Measurements from ENCODE around the gene RCBTB1. TPM values are rescaled to one million over a fixed set of nuclear protein-coding genes. Genes with fewer than 3 reads are reported as not detected.

Gene RCBTB1
- total RNA-seq, 1 experiment from 2014 or later = 5.4 TPM

DNA sequence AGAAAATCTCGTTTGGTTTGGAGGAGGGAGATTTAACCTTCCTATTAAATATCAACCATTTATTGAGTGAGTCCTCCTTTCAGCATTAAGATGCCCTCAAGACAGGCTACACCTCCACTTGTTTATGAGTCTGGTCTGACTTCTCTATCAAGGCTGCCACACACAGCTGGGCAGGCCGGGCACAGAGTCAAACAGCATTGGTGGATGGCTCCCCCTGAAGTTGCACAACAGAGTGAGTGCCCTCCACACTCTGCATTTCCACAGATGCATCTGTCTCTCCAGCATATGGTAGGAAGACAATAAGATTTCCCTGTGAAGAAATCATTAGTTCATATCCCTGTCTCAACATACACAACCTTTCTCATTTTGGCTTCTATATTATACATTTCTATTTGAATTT lies 58.2 kb downstream of the RCBTB1 start:
- Histone ChIP-seq H3K27ac (ENCODE audit: low read length) (no peak overlapping the region), H3K27me3 (ENCODE audit: low read length) (no peaks in the 10 kb centered on the region), H3F3A (ENCODE audit: low read length, unreplicated experiment) (no peaks in the 10 kb centered on the region), H3K9me2 (replicated peaks; ENCODE audit: low read length) (no peaks in the 10 kb centered on the region), H3K4me2 (ENCODE audit: low read length) (no peak overlapping the region), H4K20me1 (ENCODE audit: low read length) (no peaks in the 10 kb centered on the region), H3K36me3 (ENCODE audit: low read depth, low read length) (no peaks in the 10 kb centered on the region), H3K9ac (ENCODE audit: low read length) (no peak overlapping the region), H3K4me1 (ENCODE audit: insufficient read depth, low read length) (no peaks in the 10 kb centered on the region), H2AFZ (ENCODE audit: low read length) (no peak overlapping the region), H3K9me3 (ENCODE audit: low read length) (no peaks in the 10 kb centered on the region), H3K4me3 (ENCODE audit: low read length) (no peak overlapping the region), H3K79me2 (ENCODE audit: low read length) (no peaks in the 10 kb centered on the region)
- TF ChIP-seq EZH2 (IDR thresholded peaks at IDR 0.05; ENCODE audit: low read length, unreplicated experiment) (no peak), EZH2phosphoT487 (IDR thresholded peaks at IDR 0.05; ENCODE audit: borderline replicate concordance, low read length) (no peak)
- ChIA-PET CTCF (no interaction called here), POLR2A (ENCODE audit: unreplicated experiment) (no interaction called here)
- ATAC-seq (no peak), DNase-seq (no peak)
- BruUV-seq (replicated peaks) = no TSS peak
- intact Hi-C loops (cut with micrococcal nuclease) = loop anchor here (10.0 kb wide), 1 partner anchor 78 kb away; no protein-coding TSS in a partner anchor

- ATAC-seq (peak; percentile 72), DNase-seq (peak; percentile 11)
- no peaks in the 10 kb centered on the region for H3K9me3 ChIP-seq (ENCODE audit: low read length)
- H2AFZ ChIP-seq (ENCODE audit: low read length) = no peak overlapping the region
- no peaks in the 10 kb centered on the region for H3K27me3 ChIP-seq (ENCODE audit: low read length)
- H3F3A ChIP-seq (ENCODE audit: low read length, unreplicated experiment) = no peaks in the 10 kb centered on the region
- no peaks in the 10 kb centered on the region for H3K79me2 ChIP-seq (ENCODE audit: low read length)
- TF ChIP-seq, protein P1, sequence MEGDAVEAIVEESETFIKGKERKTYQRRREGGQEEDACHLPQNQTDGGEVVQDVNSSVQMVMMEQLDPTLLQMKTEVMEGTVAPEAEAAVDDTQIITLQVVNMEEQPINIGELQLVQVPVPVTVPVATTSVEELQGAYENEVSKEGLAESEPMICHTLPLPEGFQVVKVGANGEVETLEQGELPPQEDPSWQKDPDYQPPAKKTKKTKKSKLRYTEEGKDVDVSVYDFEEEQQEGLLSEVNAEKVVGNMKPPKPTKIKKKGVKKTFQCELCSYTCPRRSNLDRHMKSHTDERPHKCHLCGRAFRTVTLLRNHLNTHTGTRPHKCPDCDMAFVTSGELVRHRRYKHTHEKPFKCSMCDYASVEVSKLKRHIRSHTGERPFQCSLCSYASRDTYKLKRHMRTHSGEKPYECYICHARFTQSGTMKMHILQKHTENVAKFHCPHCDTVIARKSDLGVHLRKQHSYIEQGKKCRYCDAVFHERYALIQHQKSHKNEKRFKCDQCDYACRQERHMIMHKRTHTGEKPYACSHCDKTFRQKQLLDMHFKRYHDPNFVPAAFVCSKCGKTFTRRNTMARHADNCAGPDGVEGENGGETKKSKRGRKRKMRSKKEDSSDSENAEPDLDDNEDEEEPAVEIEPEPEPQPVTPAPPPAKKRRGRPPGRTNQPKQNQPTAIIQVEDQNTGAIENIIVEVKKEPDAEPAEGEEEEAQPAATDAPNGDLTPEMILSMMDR (conservative IDR thresholded peaks at IDR 0.05; ENCODE audit: low read depth, low read length) = no peak
- TF ChIP-seq EZH2phosphoT487 (IDR thresholded peaks at IDR 0.05; ENCODE audit: borderline replicate concordance, low read length) (no peak), EZH2 (IDR thresholded peaks at IDR 0.05; ENCODE audit: low read length, unreplicated experiment) (no peak)
- H3K4me1 ChIP-seq (ENCODE audit: insufficient read depth, low read length) = no peaks in the 10 kb centered on the region
- no peaks in the 10 kb centered on the region for H3K36me3 ChIP-seq (ENCODE audit: low read depth, low read length)
- CTCF ChIA-PET = interaction anchor here (0.6 kb wide), 1 partner anchor 77 kb away, joined by 5 read pairs; no protein-coding TSS in a partner anchor
- H4K20me1 ChIP-seq (ENCODE audit: low read length) = no peaks in the 10 kb centered on the region
- no peak overlapping the region for H3K4me2 ChIP-seq (ENCODE audit: low read length)
- no peaks in the 10 kb centered on the region for H3K9me2 ChIP-seq (replicated peaks; ENCODE audit: low read length)
- POLR2A ChIA-PET (ENCODE audit: unreplicated experiment) = no interaction called here
- H3K9ac ChIP-seq (ENCODE audit: low read length) = no peak overlapping the region
- no TSS peak for BruUV-seq (replicated peaks)
- no peak overlapping the region for H3K4me3 ChIP-seq (ENCODE audit: low read length)
- no peak overlapping the region for H3K27ac ChIP-seq (ENCODE audit: low read length)
- intact Hi-C loops (cut with micrococcal nuclease) = loop anchor here (10.0 kb wide), 1 partner anchor 80 kb away; no protein-coding TSS in a partner anchor
These were observed 60.4 kb downstream of the RCBTB1 start for GRCh38 chr13:49524740-49525501.

- Histone ChIP-seq H2AFZ (ENCODE audit: low read length) (no peak overlapping the region), H3K27me3 (ENCODE audit: low read length) (no peaks in the 10 kb centered on the region), H3K9me2 (replicated peaks; ENCODE audit: low read length) (no peaks in the 10 kb centered on the region), H3F3A (ENCODE audit: low read length, unreplicated experiment) (no peaks in the 10 kb centered on the region), H3K36me3 (ENCODE audit: low read depth, low read length) (no peaks in the 10 kb centered on the region), H3K79me2 (ENCODE audit: low read length) (no peaks in the 10 kb centered on the region), H3K9ac (ENCODE audit: low read length) (no peak overlapping the region), H3K4me2 (ENCODE audit: low read length) (no peak overlapping the region), H3K9me3 (ENCODE audit: low read length) (no peaks in the 10 kb centered on the region), H3K4me1 (ENCODE audit: insufficient read depth, low read length) (no peaks in the 10 kb centered on the region), H3K27ac (ENCODE audit: low read length) (no peak overlapping the region), H4K20me1 (ENCODE audit: low read length) (no peaks in the 10 kb centered on the region), H3K4me3 (ENCODE audit: low read length) (no peak overlapping the region)
- ChIA-PET POLR2A (ENCODE audit: unreplicated experiment) (no interaction called here), CTCF (no interaction called here)
- no peak for TF ChIP-seq EZH2 (IDR thresholded peaks at IDR 0.05; ENCODE audit: low read length, unreplicated experiment)
- no peak for TF ChIP-seq EZH2phosphoT487 (IDR thresholded peaks at IDR 0.05; ENCODE audit: borderline replicate concordance, low read length)
- TF ChIP-seq, protein P1 (conservative IDR thresholded peaks at IDR 0.05; ENCODE audit: low read depth, low read length) = no peak
- DNase-seq = no peak
- intact Hi-C loops (cut with micrococcal nuclease) = loop anchor here (10.0 kb wide), 1 partner anchor 84 kb away; no protein-coding TSS in a partner anchor
- no peak for ATAC-seq
- no TSS peak for BruUV-seq (replicated peaks)
These were observed 64.1 kb downstream of the RCBTB1 start for GRCh38 chr13:49521224-49521623.
